SIG-M5 treated with dmso at 0.1 percent for 504 hours (cell line): ENCODE results near the gene SMPD3.

Experiments
- DNase-seq: peaks from one replicate; lab custom pipeline; 2025; ENCODE audit not compliant: unreplicated experiment; lab: John Stamatoyannopoulos, UW

SMPD3 gene

GRCh38 chr16:68385371-68385770, 62.9 kb downstream of the SMPD3 start:
- DNase-seq: no peak

DNA sequence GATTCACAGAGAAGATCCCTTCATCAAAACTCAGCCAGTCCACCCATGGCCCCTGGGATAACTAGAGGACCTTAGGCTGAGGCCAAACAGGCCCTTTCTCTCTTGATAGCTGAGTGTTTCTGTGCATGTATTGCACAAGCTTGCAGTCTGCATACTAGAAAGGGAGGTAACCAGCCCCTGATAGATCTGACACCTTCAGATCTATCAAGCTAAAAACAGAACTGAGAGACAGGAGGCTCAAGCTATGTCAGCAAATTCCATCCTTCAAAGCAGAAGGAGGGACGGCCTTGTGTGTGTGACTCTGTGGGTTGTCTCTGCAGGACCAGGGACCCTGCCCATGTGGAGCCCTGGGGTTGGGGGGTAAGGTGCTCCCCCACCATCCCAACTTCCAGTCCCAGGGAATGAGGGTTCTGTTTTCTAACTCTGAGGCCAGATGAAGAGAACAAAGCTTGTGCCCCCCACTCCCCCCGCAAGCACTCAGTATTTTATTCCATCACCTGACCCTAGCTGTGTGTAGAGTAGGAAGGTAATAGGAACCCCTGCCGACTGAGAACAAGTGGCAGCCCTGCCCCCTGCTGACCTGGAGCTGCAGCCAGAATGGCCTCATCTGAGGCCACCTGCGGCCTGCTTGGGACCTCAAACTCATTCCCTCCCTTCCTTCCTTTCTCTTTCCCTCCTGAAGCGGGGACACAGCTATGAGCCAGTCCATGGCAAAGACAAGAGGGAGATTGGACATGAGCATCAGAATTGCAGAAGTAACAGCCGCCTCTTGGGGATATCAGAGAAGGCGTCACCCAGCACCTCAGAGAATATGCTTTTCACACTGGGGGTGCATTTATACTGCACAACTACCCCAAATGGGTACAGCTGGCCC, 63.8 kb downstream of the SMPD3 start:
- DNase-seq: no peak

- DNase-seq: no peak
These were observed 64.5 kb downstream of the SMPD3 start for GRCh38 chr16:68383858-68384257.

DNA sequence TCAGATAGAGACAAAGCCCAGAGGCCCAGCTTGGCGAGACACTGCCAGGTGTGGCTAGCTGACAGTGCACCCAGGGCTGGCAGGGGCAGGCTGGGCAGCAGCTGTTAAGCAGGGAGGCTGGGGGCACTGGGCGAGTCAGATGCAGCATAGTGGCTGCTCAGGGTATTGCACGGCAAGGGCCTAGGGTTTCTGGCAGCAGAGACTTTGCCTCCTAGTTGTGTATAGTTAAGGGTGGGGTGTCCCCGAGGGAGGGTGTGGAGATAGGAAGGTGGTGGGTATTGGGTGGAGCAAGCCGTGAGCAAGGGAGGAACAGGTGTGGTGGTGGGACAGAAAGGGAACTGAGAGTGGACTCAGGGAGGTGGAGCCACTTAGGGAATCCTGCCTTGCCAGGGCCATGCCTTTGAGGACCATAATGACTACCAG, 66.0 kb downstream of the SMPD3 start:
- no peak for DNase-seq

DNA sequence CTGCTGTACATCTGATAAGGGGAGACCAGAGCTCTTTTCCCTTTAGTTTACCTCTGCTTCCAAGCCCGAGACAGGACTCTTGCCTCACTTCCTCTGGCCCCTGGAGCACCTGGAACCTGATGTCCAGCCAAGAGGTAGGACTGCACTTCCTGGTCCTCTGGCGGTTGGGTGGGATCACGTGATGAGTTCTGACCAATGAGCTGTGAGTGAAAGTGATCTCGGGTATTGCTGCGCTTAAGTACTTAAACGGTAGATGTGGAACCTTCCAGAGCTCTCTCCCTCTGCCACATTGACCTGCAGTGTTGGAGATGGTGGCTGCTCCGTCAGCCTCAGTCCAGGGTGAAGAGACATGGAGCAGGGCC, 67.0 kb downstream of the SMPD3 start:
- no peak for DNase-seq

DNA sequence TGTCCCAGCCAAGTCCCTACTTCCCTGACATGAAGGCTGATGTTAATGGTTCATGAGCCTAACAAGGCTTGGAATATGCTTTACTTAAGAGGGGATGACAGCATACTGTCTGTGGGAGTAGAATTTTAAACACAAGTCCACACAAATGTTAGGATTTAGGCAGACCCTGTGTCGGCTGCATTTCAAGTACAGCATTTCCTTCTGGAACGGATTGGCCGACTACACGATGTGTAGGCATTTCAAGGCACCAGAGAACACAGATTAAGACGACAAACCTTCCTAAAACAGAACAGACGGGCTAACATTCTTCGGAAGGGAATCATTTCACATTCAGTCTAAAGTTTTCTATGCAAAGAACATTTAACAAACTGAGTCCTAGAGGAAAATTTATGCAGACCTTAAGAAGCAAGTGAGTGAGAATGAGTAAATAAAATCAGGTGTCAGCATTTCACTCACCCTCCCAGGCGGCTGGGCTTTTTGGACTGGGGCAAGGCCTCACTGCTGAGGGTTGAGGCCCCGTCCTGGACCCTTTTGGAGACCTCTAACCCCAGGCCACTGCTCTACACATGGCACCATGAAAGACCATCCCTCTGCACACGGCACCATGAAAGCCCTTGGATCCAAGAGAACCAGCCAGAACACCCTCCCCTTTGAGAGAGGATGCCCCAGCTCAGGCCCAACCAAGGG, 67.5 kb downstream of the SMPD3 start:
- DNase-seq: no peak

GRCh38 chr16:68380348-68380670, 68.0 kb downstream of the SMPD3 start:
- no peak for DNase-seq

DNA sequence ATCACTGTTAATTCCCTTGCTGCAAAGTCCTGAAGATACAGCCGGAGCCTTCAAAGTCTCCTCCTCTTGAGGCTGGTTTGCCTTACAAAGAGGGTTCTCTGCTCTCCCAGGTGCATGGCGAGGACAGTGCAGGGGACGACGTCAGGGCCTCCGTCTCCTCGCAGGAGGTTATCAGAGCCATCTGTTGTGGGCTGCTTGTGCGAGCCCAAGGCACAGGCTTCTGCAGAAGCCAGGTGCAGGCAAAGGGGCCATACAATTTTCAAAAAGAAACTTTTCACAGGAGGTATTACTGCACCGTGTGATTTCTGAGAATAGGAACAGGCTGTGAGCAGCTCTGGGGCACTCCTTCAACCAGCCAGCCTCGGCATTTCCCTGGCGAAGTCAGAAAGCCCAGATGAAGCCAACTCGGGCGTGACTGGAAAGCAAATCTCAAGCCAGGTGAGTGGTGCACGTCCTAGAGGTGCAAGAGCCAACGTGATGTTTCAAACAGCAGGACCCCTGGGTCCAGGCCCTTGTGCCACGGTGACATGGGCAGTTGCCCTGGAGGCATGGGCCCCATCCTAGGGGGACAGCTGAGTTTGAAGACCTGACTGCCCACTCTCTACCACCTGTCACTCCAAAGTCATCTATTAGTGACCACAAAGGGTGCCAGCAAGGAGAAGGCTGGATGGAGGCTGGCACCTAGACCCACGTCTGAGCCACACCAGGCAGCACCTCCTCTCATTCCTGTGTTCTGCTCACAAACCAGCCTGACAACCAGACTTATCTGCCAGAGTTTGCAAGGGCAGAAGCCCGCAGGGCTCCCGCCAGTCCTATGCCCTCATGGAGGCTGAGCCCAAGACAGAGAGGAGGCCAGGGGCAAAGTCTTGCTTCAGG, 68.6 kb downstream of the SMPD3 start:
- DNase-seq: no peak

GRCh38 chr16:68378436-68379415, 69.6 kb downstream of the SMPD3 start:
- DNase-seq: peak; percentile 38

DNA sequence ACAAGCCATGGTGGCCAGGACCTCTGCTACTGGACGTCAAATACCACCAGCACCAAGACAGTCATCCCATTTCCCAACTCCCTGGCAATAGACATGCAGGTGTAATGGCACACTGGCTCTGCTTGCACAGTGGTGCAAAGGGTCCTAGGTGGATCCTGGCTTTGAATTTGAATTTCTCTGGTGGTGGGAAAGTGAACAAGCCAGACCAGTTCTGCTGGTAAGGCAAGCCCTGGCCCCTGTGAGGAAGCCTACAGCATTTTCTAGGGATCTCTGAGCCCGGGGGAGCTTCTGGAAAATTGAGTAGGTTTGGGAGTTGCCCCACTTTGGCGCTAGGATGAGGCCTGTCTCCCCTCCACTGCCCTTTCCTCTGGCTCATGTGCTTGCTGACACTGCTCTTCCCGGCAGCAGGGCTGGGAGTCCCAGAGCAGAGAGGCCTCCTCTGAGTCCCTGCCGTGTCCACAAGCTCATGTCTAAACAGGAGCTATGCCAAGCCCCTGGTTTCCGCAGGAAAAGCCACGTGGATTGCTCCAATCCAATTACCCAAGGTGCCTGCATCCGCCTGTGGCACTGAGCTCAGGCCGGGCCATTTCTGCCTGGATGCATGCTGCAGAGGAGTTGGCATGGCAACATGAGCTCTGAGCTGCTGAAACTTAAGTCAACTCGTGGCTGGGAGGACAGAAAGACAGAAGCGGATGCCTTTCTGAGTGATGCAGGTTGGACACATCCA, 70.5 kb downstream of the SMPD3 start:
- DNase-seq: no peak

DNA sequence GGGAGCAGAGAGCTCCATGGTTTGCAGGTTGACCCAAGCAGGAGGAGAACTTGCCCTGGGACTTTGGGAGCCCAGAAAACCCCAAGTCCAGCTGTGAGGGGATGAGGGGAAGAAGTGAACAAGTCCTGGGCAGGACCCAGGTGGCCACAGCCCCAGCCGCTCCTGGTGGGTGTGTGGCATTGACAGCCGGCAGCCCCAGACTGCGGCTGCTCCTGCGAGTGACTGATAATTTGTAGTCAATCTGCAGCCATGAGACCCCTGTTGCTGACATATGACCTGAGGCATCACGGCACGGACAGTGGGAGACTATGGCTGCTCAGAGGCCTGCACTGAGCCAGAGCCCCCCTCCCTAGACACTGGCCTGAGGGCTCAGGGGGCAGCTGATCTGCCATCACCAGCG, 71.1 kb downstream of the SMPD3 start:
- no peak for DNase-seq

- no peak for DNase-seq
These were observed 71.7 kb downstream of the SMPD3 start for GRCh38 chr16:68376590-68376989.

DNA sequence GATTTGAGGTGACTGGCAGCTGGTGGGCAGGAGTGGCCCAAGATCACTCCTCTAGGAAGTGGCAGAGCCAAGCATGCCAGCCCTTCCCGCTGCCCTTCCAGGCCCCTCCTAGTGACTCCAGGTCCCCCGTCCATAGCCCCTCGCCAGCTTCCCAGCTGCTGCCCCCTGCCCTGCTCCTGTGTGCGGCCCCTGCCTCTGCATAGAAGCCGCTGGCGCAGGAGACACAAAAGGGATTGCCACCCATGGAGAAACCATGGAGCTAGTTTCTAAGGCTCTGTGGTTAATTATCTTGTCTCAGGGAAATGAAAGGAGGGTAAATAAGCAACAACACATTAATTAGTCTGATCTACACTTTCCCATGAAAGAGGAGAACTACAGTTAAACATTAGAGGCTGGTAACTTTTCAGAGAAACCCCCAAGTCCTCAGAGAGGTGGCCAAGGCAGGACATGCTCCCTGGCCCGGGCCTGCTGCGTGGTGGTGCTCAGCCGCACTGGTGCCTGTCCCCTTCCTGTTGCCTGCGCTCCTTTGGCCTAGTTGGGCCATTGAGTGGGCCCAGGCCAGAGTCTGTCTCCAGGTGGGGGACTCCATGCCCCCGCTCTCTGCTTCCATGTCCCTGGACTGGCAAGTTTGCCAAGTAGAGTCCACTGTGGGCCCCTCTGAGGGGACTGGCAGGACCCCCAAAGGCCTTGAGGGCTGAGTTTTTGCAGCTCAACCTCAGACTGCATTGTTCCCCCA, 72.3 kb downstream of the SMPD3 start:
- DNase-seq: no peak

DNA sequence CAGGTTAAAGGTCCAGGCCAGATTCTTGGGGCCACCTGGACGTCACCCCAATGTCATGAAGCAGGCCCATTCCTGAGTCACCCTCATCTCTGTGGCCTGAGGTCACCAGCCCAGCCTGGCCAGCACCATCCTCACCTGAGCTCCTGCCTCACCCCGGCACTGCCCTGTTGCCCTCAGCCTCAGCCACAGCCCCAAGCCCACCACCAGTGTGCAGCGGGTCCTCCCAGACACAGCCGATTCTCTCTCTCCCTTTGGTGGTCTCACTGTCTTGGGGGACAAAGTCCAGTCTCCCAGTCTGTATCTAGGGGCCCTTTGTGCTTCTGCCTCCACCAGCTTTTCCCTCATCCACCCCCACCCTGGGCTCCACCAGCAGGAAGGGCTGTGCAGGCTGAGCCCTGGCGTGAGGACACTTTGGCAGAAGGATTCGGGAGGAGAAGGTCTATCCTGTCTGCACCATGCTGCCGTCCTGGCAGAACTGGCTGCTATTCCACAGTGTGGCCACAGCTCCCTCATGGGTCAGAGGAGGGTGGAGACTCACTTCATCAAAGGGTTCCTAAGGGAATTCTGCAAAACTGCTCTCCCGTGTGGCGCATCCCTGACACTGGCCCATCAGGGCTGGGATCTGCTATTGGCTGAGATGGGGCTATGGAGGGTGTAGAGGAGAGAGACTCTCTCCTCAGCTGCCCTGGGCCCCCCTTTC, 73.2 kb downstream of the SMPD3 start:
- no peak for DNase-seq

- no peak for DNase-seq
These were observed 74.0 kb downstream of the SMPD3 start for GRCh38 chr16:68374246-68374805.

DNA sequence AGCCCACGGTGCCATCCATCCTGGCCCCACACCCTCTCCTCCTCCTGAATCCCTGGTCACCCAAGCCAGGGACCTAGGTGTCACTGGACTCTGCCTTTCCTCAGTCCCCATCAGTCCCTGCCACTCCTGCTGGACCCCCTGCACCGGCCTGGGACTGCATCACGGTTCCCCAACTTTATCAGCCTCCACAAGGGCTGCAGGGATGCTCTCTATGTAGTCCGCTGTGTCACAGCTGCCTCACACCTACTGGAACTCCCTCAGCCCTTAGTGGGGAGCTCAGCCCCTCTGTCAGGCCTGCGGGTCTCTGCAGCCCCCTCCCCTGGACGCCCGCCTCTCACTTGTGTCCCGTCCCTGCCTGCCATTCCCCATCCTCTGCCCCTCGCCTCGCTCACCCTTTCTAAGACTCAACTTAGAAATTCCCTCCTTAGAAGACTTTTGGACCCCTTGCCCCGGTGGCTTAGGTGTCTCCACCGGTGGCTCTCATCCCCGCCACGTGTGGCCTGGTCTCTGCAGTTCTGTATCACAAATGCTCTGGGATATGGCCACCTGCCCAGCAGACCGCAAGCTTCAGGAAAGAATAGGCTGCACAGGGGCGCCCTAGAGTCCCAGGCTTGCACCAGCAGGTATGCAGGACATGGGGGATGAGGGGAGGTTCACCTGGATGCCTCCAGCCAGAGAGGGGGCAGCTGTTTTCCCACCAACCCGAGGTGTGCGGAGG, 74.6 kb downstream of the SMPD3 start:
- DNase-seq: no peak

DNA sequence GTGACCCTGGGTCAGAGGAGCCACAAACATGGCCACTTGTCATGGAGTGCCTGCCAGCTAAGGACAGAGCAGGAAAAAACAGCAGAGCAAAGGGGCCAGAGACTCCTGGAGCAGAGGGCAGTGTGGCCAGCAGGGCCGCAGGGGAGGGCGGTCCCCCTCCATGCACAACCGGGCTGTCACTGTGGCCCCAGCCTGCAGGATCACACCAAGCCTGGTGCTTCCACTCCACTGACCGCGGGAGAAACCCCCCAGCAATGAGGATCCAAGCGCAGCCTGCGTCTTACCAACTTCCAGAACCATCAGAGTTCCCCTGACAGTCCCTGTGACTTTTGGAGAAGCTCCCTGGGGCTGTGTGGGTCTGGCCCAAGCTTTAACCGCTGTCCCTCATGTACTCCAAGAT, 75.5 kb downstream of the SMPD3 start:
- DNase-seq: no peak

- no peak for DNase-seq
These were observed 76.0 kb downstream of the SMPD3 start for GRCh38 chr16:68372381-68372720.
